Neuronal stem cell (in vitro differentiated cells): ENCODE data around the gene SERPINA4.

Experiments
- DNase-seq: peaks from one replicate; pipeline ENCODE4 v3.0.0-alpha.2; 2013; ENCODE audit warnings: low spot score
- H2AFZ ChIP-seq: one replicate; pipeline ENCODE4 v1.6.1; 2013; ENCODE audit warnings: mild to moderate bottlenecking, low read length, inconsistent platforms
- H2AK5ac ChIP-seq: 2 replicates; pipeline ENCODE4 v1.6.1; 2013; ENCODE audit warnings: low read depth, mild to moderate bottlenecking, inconsistent platforms, low read length, moderate library complexity, mixed read lengths
- H2BK120ac ChIP-seq: 2 replicates; pipeline ENCODE4 v1.6.1; 2013; ENCODE audit warnings: low read depth, mild to moderate bottlenecking, inconsistent platforms, low read length, moderate library complexity, mixed read lengths
- H2BK12ac ChIP-seq: one replicate; pipeline ENCODE4 v1.6.1; 2013; ENCODE audit warnings: low read length, inconsistent platforms
- H2BK15ac ChIP-seq: 2 replicates; pipeline ENCODE4 v1.6.1; 2013; ENCODE audit warnings: mild to moderate bottlenecking, low read length, inconsistent platforms, mixed read lengths
- H2BK5ac ChIP-seq: one replicate; pipeline ENCODE4 v1.6.1; 2013; ENCODE audit warnings: inconsistent platforms, mild to moderate bottlenecking, low read length, moderate library complexity
- H3K14ac ChIP-seq: one replicate; pipeline ENCODE4 v1.6.1; 2013; ENCODE audit warnings: low read length, inconsistent platforms
- H3K18ac ChIP-seq: 2 replicates; pipeline ENCODE4 v1.6.1; 2013; ENCODE audit warnings: low read length, inconsistent platforms
- H3K23ac ChIP-seq: 2 replicates; pipeline ENCODE4 v1.6.1; 2013; ENCODE audit warnings: low read depth, mild to moderate bottlenecking, mixed read lengths, low read length, inconsistent platforms; ENCODE audit not compliant: poor library complexity
- H3K27ac ChIP-seq: replicated peaks from 3 replicates; pipeline ENCODE4 v1.5.1; 2013; ENCODE audit warnings: low read length, inconsistent platforms
- H3K27me3 ChIP-seq, 3 experiments: 2 replicates each; pipeline ENCODE4 v1.6.1; 2013; ENCODE audit warnings: low read length in 3 of 3, mild to moderate bottlenecking in 2 of 3, inconsistent platforms in 1 of 3, low read depth in 1 of 3, mixed read lengths in 1 of 3, moderate library complexity in 1 of 3; ENCODE audit not compliant: control insufficient read depth in 3 of 3, insufficient read depth in 3 of 3
- H3K36me3 ChIP-seq, 2 donors: replicated peaks in 1 of 2; 2 replicates each; pipeline ENCODE4 v1.6.1; 2013; ENCODE audit warnings: low read length in 2 of 2; ENCODE audit not compliant: control insufficient read depth in 2 of 2, insufficient read depth in 2 of 2
- H3K4ac ChIP-seq: 2 replicates; pipeline ENCODE4 v1.6.1; 2013; ENCODE audit warnings: inconsistent platforms, mild to moderate bottlenecking, low read length, moderate library complexity
- H3K4me1 ChIP-seq, 2 donors: 1 replicate in 1 of 2; 2 replicates in 1 of 2; pipeline ENCODE4 v1.6.1; 2013; ENCODE audit warnings: low read length in 2 of 2, low read depth in 1 of 2; ENCODE audit not compliant: control insufficient read depth in 2 of 2, insufficient read depth in 1 of 2
- H3K4me2 ChIP-seq: one replicate; pipeline ENCODE4 v1.6.1; 2013; ENCODE audit warnings: mild to moderate bottlenecking, low read length, inconsistent platforms; ENCODE audit not compliant: insufficient read depth, poor library complexity, severe bottlenecking
- H3K4me3 ChIP-seq, 2 donors: 2 replicates each; pipeline ENCODE4 v1.5.1; 2013; ENCODE audit warnings: low read length in 2 of 2, mild to moderate bottlenecking in 2 of 2, inconsistent platforms in 1 of 2, moderate library complexity in 1 of 2
- H3K79me1 ChIP-seq: one replicate; pipeline ENCODE4 v1.6.1; 2013; ENCODE audit warnings: low read depth, mild to moderate bottlenecking, inconsistent platforms, low read length, moderate library complexity
- H3K9ac ChIP-seq: one replicate; pipeline ENCODE4 v1.6.1; 2013; ENCODE audit warnings: mild to moderate bottlenecking, low read depth, low read length, inconsistent platforms; ENCODE audit not compliant: poor library complexity
- H3K9me3 ChIP-seq, 2 donors: replicated peaks in 1 of 2; 2 replicates each; pipeline versions ENCODE3 to v1.6.1; 2013; ENCODE audit warnings: low read length in 2 of 2, mild to moderate bottlenecking in 2 of 2, inconsistent platforms in 1 of 2, low read depth in 1 of 2, mixed read lengths in 1 of 2, moderate library complexity in 1 of 2; ENCODE audit not compliant: control insufficient read depth in 2 of 2, insufficient read depth in 1 of 2
- H4K8ac ChIP-seq: one replicate; pipeline ENCODE4 v1.6.1; 2013; ENCODE audit warnings: low read depth, mild to moderate bottlenecking, inconsistent platforms, low read length, moderate library complexity
- H4K91ac ChIP-seq: one replicate; pipeline ENCODE4 v1.6.1; 2013; ENCODE audit warnings: low read length, low read depth, mild to moderate bottlenecking, inconsistent platforms; ENCODE audit not compliant: poor library complexity
- WGBS, 2 donors: extraction: QIAGEN DNeasy Blood & Tissue Kit; methylation state at CpG; one replicate each; pipeline ENCODE4 v1.1.7; 2013; ENCODE audit warnings: missing lambda C conversion rate in 2 of 2, mixed read lengths in 1 of 2; ENCODE audit not compliant: insufficient read length in 2 of 2, insufficient replicate concordance in 1 of 2; ENCODE audit errors: extremely low coverage in 2 of 2; 5-methylcytosine and 5-hydroxymethylcytosine counted together

The SERPINA4 gene

GRCh38 chr14:94571950-94572349 lies 10.7 kb downstream of the SERPINA4 start:
- Histone ChIP-seq H2AFZ (no peak overlapping the region), H2BK15ac (no peak overlapping the region), H3K4me3 (no peak overlapping the region), H3K23ac (no peak overlapping the region), H3K27me3 (no peaks in the 10 kb centered on the region), H3K18ac (no peak overlapping the region), H2BK12ac (no peak overlapping the region), H2BK5ac (no peak overlapping the region), H3K4ac (no peak overlapping the region), H4K8ac (no peak overlapping the region), H4K91ac (no peak overlapping the region), H3K14ac (no peak overlapping the region), H3K36me3 (no peaks in the 10 kb centered on the region), H3K4me2 (no peak overlapping the region), H3K4me1 (no peaks in the 10 kb centered on the region), H2AK5ac (no peak overlapping the region), H3K9ac (no peak overlapping the region), H3K27ac (no peak overlapping the region), H3K79me1 (no peaks in the 10 kb centered on the region), H3K9me3 (peaks cover 0 to 2% of the 10 kb centered on the region in 2 donors), H2BK120ac (no peak overlapping the region)
- WGBS, 2 donors, result no CpG with 5 or more reads among the region's 6 CpGs
- no peak for DNase-seq

GRCh38 chr14:94572637-94573303 lies 11.5 kb downstream of the SERPINA4 start:
- no peaks in the 10 kb centered on the region for H3K79me1 ChIP-seq
- no peak overlapping the region for H3K9ac ChIP-seq
- no peak overlapping the region for H2AK5ac ChIP-seq
- H3K4me1 ChIP-seq, result no peaks in the 10 kb centered on the region
- H3K23ac ChIP-seq, result no peak overlapping the region
- H2BK5ac ChIP-seq, result no peak overlapping the region
- DNase-seq, result no peak
- H3K18ac ChIP-seq, result no peak overlapping the region
- H3K27me3 ChIP-seq, result no peaks in the 10 kb centered on the region
- no peak overlapping the region for H2BK15ac ChIP-seq
- H3K14ac ChIP-seq, result no peak overlapping the region
- H4K91ac ChIP-seq, result no peak overlapping the region
- peaks cover 0 to 2% of the 10 kb centered on the region in 2 donors for H3K9me3 ChIP-seq
- H2AFZ ChIP-seq, result no peak overlapping the region
- H2BK12ac ChIP-seq, result no peak overlapping the region
- H4K8ac ChIP-seq, result no peak overlapping the region
- no CpG with 5 or more reads among the region's 7 CpGs for WGBS, 2 donors
- no peak overlapping the region for H3K4ac ChIP-seq
- H3K4me3 ChIP-seq, result no peak overlapping the region
- no peak overlapping the region for H2BK120ac ChIP-seq
- H3K36me3 ChIP-seq, result no peaks in the 10 kb centered on the region
- H3K27ac ChIP-seq, result no peak overlapping the region
- H3K4me2 ChIP-seq, result no peak overlapping the region

- Histone ChIP-seq H3K4me3 (no peak overlapping the region), H2BK5ac (no peak overlapping the region), H2BK12ac (no peak overlapping the region), H3K18ac (no peak overlapping the region), H4K91ac (no peak overlapping the region), H4K8ac (no peak overlapping the region), H3K4me2 (no peak overlapping the region), H2BK120ac (no peak overlapping the region), H3K9me3 (peaks cover 0 to 2% of the 10 kb centered on the region in 2 donors), H3K23ac (no peak overlapping the region), H3K9ac (no peak overlapping the region), H2AK5ac (no peak overlapping the region), H3K4ac (no peak overlapping the region), H2BK15ac (no peak overlapping the region), H3K27me3 (no peaks in the 10 kb centered on the region), H3K4me1 (no peaks in the 10 kb centered on the region), H2AFZ (no peak overlapping the region), H3K36me3 (no peaks in the 10 kb centered on the region), H3K14ac (no peak overlapping the region), H3K27ac (no peak overlapping the region), H3K79me1 (no peaks in the 10 kb centered on the region)
- no CpG with 5 or more reads among the region's 6 CpGs for WGBS, 2 donors
- DNase-seq, result no peak
Observed at GRCh38 chr14:94573475-94574277, 12.4 kb downstream of the SERPINA4 start.

- no CpG with 5 or more reads among the region's 3 CpGs for WGBS, 2 donors
- no peak for DNase-seq
- no peak overlapping the region for H4K8ac ChIP-seq
Observed at GRCh38 chr14:94574336-94574735, 13.1 kb downstream of the SERPINA4 start.

More at GRCh38 chr14:94574336-94574735, 13.1 kb downstream of the SERPINA4 start:
- H3K4me3 ChIP-seq, result no peak overlapping the region
- H3K4me2 ChIP-seq, result no peak overlapping the region
- no peak overlapping the region for H3K9ac ChIP-seq
- H3K36me3 ChIP-seq, result no peaks in the 10 kb centered on the region
- H3K79me1 ChIP-seq, result no peaks in the 10 kb centered on the region
- H3K27ac ChIP-seq, result no peak overlapping the region
- H3K14ac ChIP-seq, result no peak overlapping the region
- H3K18ac ChIP-seq, result no peak overlapping the region
- no peak overlapping the region for H4K91ac ChIP-seq
- no peak overlapping the region for H2BK15ac ChIP-seq
- no peak overlapping the region for H2BK12ac ChIP-seq
- H2AFZ ChIP-seq, result no peak overlapping the region
- no peaks in the 10 kb centered on the region for H3K27me3 ChIP-seq
- no peak overlapping the region for H3K23ac ChIP-seq
- no peak overlapping the region for H2BK120ac ChIP-seq
- H3K4me1 ChIP-seq, result no peaks in the 10 kb centered on the region
- H2AK5ac ChIP-seq, result no peak overlapping the region
- H3K4ac ChIP-seq, result no peak overlapping the region
- peaks cover 0 to 2% of the 10 kb centered on the region in 2 donors for H3K9me3 ChIP-seq
- H2BK5ac ChIP-seq, result no peak overlapping the region
